Measurements from ENCODE around the gene CAND2. TPM values are rescaled to one million over a fixed set of nuclear protein-coding genes. Genes with fewer than 3 reads are reported as not detected.

The CAND2 gene
- total and polyA plus RNA-seq, 9 of the 15 experiments (the other 6 are each of a cell fraction or from before 2014, with no cell fraction given): 0.91 to 14.9 (median 4.3) TPM

DNA sequence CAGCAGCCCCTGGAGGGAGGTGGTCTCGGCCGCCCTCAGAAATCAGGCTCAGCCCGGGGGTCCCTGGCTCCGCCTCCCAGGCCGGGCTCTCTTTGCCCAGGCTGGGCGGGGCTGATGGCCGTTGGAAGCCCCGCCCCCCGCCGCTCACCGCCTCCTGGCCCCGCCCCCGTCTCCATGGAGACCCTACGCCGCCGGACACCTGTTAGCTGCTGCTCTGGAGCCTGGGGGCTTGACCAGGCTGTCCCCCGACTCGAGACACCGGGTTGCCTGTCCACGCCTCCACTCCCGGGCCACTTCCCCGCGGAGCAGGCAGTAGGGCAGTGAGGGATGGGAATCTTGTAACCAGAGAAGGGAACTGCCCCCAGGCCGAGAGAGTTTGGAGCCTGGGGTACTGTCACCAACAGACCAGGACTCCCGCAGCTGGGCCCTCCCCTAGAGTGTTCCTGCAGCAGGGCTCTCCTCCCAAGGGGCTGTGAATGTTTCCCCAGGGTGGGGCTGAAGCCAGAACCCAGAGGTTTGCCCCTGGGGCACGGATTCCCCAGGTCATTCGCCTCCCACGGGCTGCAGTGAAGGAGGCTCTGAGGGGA is 72.6 kb downstream of the CAND2 start (continued):
- TF ChIP-seq TCF7L2 (IDR thresholded peaks at IDR 0.05; ENCODE audit: low read depth, low read length) (no peak), ZBTB5 (IDR thresholded peaks at IDR 0.05) (no peak), MED1 (CRISPR knock-in tag; IDR thresholded peaks at IDR 0.05; ENCODE audit: borderline replicate concordance) (no peak), ZNF57 (CRISPR knock-in tag; IDR thresholded peaks at IDR 0.05) (no peak), NRF1 (conservative IDR thresholded peaks at IDR 0.05 in 1 of 2, IDR thresholded peaks at IDR 0.05 in 1 of 2) (no peak), FOXK1 (CRISPR knock-in tag; IDR thresholded peaks at IDR 0.05; ENCODE audit: borderline replicate concordance) (no peak)
- TF ChIP-seq, protein P1, sequence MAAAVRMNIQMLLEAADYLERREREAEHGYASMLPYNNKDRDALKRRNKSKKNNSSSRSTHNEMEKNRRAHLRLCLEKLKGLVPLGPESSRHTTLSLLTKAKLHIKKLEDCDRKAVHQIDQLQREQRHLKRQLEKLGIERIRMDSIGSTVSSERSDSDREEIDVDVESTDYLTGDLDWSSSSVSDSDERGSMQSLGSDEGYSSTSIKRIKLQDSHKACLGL (CRISPR knock-in tag; IDR thresholded peaks at IDR 0.05; ENCODE audit: borderline replicate concordance, poor library complexity, severe bottlenecking): no peak
- TF ChIP-seq, protein P2, sequence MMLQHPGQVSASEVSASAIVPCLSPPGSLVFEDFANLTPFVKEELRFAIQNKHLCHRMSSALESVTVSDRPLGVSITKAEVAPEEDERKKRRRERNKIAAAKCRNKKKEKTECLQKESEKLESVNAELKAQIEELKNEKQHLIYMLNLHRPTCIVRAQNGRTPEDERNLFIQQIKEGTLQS (IDR thresholded peaks at IDR 0.05): no peak
- TF ChIP-seq, protein P2 (CRISPR knock-in tag; conservative IDR thresholded peaks at IDR 0.05): no peak
- TF ChIP-seq, protein P3, sequence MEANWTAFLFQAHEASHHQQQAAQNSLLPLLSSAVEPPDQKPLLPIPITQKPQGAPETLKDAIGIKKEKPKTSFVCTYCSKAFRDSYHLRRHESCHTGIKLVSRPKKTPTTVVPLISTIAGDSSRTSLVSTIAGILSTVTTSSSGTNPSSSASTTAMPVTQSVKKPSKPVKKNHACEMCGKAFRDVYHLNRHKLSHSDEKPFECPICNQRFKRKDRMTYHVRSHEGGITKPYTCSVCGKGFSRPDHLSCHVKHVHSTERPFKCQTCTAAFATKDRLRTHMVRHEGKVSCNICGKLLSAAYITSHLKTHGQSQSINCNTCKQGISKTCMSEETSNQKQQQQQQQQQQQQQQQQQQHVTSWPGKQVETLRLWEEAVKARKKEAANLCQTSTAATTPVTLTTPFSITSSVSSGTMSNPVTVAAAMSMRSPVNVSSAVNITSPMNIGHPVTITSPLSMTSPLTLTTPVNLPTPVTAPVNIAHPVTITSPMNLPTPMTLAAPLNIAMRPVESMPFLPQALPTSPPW (CRISPR knock-in tag; IDR thresholded peaks at IDR 0.05): peak; percentile 20; the same call in 1 of the 2 replicates
- TF ChIP-seq, protein P4, sequence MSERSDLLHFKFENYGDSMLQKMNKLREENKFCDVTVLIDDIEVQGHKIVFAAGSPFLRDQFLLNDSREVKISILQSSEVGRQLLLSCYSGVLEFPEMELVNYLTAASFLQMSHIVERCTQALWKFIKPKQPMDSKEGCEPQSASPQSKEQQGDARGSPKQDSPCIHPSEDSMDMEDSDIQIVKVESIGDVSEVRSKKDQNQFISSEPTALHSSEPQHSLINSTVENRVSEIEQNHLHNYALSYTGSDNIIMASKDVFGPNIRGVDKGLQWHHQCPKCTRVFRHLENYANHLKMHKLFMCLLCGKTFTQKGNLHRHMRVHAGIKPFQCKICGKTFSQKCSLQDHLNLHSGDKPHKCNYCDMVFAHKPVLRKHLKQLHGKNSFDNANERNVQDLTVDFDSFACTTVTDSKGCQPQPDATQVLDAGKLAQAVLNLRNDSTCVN (CRISPR knock-in tag; IDR thresholded peaks at IDR 0.05): no peak

Data from K562 (cell line).